C4-2B (cell line): ENCODE results near the gene BMAL2.

Source experiments
- ZFX ChIP-seq: fragments of 450-650 bp; IDR thresholded peaks from 2 replicates; pipeline ENCODE4 v1.6.1; 2017
- TF ChIP-seq, protein P1 (sequence below): fragments of 450-650 bp; conservative IDR thresholded peaks from 2 replicates; pipeline ENCODE4 v1.5.1; 2017; ENCODE audit warnings: mild to moderate bottlenecking

DNA sequence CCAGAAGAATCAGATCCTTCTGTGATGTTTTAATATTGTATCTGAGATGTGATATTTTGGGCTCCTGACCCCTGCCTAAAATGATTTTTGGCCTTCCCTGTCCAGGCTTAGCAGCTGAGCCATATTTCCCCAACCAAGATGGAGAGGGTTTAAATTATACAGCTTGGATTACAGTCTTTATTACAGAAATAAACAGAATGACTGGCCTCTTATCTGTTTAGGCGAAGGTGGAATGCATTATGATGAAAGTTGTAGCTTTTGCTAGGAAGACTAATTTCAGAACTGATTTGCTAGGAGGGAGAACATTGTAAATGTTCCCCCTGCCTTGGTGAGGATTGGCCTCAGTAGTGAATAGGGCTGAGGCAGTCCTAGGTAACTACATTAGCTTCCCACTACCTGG, 23.3 kb downstream of the BMAL2 start:
- TF ChIP-seq, protein P1, sequence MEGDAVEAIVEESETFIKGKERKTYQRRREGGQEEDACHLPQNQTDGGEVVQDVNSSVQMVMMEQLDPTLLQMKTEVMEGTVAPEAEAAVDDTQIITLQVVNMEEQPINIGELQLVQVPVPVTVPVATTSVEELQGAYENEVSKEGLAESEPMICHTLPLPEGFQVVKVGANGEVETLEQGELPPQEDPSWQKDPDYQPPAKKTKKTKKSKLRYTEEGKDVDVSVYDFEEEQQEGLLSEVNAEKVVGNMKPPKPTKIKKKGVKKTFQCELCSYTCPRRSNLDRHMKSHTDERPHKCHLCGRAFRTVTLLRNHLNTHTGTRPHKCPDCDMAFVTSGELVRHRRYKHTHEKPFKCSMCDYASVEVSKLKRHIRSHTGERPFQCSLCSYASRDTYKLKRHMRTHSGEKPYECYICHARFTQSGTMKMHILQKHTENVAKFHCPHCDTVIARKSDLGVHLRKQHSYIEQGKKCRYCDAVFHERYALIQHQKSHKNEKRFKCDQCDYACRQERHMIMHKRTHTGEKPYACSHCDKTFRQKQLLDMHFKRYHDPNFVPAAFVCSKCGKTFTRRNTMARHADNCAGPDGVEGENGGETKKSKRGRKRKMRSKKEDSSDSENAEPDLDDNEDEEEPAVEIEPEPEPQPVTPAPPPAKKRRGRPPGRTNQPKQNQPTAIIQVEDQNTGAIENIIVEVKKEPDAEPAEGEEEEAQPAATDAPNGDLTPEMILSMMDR, result no peak
- no peak for TF ChIP-seq ZFX
